NT2/D1 (cell line): Measurements from ENCODE around the gene SYNDIG1.

ENCODE experiments used
- SUZ12 ChIP-seq: IDR thresholded peaks from 2 replicates; pipeline ENCODE4 v1.6.1; 2011; ENCODE audit not compliant: insufficient read length, insufficient read depth; ENCODE audit errors: extremely low read depth
- YY1 ChIP-seq: IDR thresholded peaks from 2 replicates; pipeline ENCODE4 v1.6.1; 2011; ENCODE audit not compliant: insufficient read length, insufficient read depth

DNA sequence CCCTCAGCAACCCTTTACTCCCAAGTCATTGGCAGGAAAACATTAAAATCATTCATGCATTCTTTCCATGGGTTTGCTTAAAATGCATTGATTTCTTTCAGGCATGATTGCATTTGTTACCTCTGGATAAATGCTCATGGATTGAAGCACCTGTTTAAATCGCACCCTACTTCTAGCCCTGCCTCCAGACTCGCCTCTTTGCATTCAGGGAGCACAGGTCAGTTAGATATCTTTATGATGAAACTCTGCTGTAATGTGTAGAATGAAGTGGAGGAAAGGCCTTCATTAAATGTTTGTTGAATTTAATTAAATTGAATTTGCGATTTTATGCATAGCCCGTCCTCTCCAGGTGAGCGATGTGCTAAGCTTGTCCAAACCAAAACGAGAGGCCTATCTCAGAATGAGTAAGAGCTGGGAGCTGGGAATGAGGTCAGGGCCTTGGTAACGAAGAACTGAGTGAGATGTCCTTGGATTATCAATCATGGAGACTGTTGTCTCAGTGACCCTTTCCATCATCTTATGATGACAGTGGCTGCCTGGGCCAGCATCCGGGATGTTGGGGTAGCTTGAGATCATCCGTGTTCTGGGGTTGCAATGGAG is 210.1 kb downstream of the SYNDIG1 start:
- TF ChIP-seq YY1 (no peak), SUZ12 (no peak)
